ENCODE measurements around the gene ZNG1F.
"Not testable (repeated sequence)": the region's sequence is repeated elsewhere in the genome, so short reads cannot be mapped to it uniquely, and the experiment has no call there.

- not testable (repeated sequence) for TF ChIP-seq CTCF, POLR2A (IDR thresholded peaks at IDR 0.05)
These were observed 102.4 kb downstream of the ZNG1F start for GRCh38 chr9:41086685-41087084.

Data from esophagus squamous epithelium (tissue), 4 donors.